ENCODE results near the gene LY6G6F.

GRCh38 chr6:31719001-31719400 is 12.3 kb downstream of the LY6G6F start:
- TF ChIP-seq CTCF (IDR thresholded peaks at IDR 0.05) = no peak
- no peak for TF ChIP-seq EP300 (IDR thresholded peaks at IDR 0.05)
